ENCODE measurements around the gene B4GALT7.
"Not testable (repeated sequence)": the region's sequence is repeated elsewhere in the genome, so short reads cannot be mapped to it uniquely, and the experiment has no call there.

Gene B4GALT7, protein sequence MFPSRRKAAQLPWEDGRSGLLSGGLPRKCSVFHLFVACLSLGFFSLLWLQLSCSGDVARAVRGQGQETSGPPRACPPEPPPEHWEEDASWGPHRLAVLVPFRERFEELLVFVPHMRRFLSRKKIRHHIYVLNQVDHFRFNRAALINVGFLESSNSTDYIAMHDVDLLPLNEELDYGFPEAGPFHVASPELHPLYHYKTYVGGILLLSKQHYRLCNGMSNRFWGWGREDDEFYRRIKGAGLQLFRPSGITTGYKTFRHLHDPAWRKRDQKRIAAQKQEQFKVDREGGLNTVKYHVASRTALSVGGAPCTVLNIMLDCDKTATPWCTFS

DNA sequence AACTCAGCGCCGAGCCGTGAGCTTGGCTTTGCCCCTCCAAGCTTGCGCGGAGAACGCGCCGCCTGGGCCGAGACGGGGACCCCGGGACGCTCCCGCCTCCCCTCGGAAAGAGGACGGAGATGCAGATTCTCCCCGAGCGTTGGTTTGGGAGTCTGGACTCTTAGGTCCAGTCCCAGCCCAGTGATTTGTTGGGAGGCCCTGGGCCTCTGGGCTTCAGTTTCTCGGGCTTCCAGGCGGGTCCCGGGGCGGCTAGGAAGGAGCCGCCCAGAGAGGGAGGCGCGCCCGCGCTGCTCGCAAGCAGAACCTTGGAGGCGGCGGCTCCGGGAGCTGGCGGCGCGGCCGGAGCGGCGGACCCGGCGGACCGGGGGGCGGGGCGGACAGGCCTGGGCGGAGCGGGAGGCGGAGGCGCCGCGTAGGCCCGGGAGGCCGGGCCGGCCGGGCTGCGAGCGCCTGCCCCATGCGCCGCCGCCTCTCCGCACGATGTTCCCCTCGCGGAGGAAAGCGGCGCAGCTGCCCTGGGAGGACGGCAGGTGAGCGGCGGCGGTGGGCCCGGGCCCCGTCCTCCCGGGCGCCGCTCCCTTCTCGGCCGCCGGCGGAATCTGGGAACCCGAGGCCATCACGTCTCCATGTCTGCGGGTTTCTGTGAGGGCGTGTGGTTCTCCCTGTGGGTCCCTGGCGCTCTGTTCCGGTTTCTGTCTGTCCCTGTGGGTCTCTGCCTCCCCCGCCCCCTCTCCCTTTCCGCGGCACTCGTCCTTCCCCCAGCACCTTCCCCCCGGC is at the start of gene B4GALT7:
Gene B4GALT7, plus strand, starts transcription at position 402 of the 777 bp plus-strand sequence. Its CDS starts 79 bp downstream, at position 481.
- peak; percentile 72 for DNase-seq (ENCODE audit: low spot score)

GRCh38 chr5:177552839-177553455 is 47.0 kb upstream of the B4GALT7 start:
- DNase-seq (ENCODE audit: low spot score), result no peak

GRCh38 chr5:177553671-177554429 is 46.1 kb upstream of the B4GALT7 start:
- DNase-seq (ENCODE audit: low spot score), result peak; percentile 32

- peak; percentile 95 for DNase-seq (ENCODE audit: low spot score)
These were observed 45.3 kb upstream of the B4GALT7 start, which contains the start of gene FAM193B for GRCh38 chr5:177554474-177555111. Gene FAM193B (minus strand): TSS chr5:177554563. CDS start chr5:177554458, 105 bp downstream.

DNA sequence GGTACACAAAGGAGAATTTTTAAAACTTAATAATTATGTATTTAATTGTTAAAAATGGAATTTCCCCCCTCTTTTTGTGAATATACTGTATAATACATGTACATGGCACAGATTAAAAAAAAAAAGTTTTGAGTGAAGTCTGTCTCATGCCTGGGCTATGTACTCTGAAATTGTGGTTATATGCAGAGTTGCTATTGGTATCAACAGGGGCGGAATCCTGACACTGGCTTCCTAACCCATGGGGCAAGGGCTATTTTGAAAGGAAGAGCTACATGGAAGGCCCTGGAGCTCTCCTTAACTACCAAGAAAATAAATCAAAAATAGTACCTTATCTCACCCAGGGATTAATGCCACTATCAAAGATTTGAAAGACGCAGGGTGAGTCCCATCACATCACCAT is 44.7 kb upstream of the B4GALT7 start:
- DNase-seq (ENCODE audit: low spot score), result no peak

- no peak for DNase-seq (ENCODE audit: low spot score)
These were observed 44.3 kb upstream of the B4GALT7 start for GRCh38 chr5:177555665-177556064.

DNA sequence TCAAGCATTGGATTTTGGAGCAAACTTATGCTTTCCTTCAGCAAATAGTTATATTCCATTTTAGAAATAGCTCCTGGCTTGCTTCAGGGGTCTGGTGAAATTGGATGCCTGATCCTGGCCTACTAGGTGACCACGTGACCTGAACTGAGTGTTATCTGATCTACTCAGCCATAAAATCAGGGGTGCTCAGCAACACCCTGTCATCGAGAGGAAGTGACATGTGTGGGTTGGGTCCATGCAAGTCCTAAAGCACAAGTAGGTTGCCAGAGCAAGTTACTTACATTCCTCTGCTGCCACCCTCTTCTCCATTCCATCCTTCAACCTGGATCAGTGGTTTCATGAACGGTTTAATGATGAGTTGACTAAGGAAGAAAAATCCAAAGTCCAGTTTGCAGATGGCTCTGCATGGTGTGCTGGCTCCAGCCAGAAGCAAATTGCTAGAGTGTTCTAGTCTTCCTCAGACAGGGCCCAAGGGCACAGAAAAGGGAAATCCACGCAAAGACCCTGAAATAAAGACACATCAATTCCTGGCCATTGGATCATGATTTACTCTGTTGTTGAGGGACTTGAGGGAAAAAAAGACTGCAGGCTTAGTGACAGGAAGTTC is 42.8 kb upstream of the B4GALT7 start:
- DNase-seq (ENCODE audit: low spot score), result no peak

DNA sequence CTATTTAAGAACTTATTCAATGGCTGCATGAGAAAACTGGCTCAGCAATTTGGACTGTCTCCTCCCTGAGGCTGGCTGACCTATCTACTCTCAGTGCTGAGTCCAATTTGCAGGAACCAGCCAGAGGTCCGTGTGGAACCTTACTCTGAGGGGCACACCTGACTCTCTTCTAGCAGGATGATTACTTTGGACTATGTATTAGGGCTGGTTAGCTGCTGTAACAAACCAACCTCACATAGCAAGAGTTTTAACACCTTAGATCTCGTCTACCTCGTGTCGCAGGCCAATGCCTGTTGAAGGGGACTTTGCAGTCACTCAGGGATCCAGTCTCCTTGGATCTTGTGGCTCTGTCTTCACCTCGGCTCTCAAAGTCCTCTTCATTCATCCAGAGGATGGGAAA is 42.1 kb upstream of the B4GALT7 start:
- no peak for DNase-seq (ENCODE audit: low spot score)

DNA sequence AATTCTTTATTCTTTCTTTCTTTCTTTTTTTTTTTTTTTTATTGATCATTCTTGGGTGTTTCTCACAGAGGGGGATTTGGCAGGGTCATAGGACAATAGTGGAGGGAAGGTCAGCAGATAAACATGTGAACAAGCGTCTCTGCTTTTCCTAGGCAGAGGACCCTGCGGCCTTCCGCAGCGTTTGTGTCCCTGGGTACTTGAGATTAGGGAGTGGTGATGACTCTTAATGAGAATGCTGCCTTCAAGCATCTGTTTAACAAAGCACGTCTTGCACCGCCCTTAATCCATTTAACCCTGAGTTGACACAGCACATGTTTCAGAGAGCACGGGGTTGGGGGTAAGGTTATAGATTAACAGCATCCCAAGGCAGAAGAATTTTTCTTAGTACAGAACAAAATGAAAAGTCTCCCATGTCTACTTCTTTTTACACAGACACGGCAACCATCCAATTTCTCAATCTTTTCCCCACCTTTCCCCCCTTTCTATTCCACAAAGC is 40.4 kb upstream of the B4GALT7 start:
- DNase-seq (ENCODE audit: low spot score), result not testable (repeated sequence)

- DNase-seq (ENCODE audit: low spot score), result no peak
These were observed 34.9 kb upstream of the B4GALT7 start for GRCh38 chr5:177565046-177565445.

- no peak for DNase-seq (ENCODE audit: low spot score)
These were observed 31.6 kb upstream of the B4GALT7 start for GRCh38 chr5:177568326-177568725.

GRCh38 chr5:177569894-177570293 is 30.0 kb upstream of the B4GALT7 start:
- DNase-seq (ENCODE audit: low spot score), result no peak

- no peak for DNase-seq (ENCODE audit: low spot score)
These were observed 24.4 kb upstream of the B4GALT7 start for GRCh38 chr5:177575488-177575887.

DNA sequence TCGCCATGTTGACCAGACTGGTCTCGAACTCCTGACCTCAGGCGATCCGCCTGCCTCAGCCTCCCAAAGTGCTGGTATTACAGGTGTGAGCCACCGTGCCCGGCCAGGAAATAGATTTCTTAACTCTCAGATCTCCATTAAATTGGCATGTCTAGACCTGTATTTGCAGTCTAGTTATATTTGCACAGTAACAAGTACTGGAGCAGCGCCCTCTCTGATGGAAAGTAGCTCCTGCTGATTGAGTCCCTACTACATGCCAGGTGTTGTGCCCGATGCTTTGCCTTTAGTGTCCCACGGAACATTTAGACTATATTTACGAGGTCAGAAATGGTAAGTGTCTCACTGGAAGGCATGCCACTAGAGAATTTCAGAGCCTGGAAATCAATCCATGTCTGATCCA is 23.8 kb upstream of the B4GALT7 start:
- no peak for DNase-seq (ENCODE audit: low spot score)

DNA sequence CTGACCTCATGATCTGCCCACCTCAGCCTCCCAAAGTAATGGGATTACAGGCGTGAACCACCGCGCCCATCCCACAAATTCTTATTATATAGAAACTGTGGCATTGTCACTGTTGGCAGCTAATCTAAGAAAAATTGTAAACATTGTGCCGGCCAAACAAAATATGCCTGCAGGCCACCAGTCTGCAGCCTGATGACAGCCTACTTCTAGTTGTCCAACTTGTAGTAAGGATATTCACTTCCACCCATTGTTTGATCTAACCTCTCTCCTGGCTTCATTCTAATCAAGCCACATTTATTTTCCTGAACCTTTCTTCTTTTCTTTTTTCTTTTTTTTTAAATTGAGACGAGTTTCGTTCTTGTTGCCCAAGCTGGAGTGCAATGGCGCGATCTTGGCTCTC is 21.6 kb upstream of the B4GALT7 start:
- DNase-seq (ENCODE audit: low spot score), result no peak

DNA sequence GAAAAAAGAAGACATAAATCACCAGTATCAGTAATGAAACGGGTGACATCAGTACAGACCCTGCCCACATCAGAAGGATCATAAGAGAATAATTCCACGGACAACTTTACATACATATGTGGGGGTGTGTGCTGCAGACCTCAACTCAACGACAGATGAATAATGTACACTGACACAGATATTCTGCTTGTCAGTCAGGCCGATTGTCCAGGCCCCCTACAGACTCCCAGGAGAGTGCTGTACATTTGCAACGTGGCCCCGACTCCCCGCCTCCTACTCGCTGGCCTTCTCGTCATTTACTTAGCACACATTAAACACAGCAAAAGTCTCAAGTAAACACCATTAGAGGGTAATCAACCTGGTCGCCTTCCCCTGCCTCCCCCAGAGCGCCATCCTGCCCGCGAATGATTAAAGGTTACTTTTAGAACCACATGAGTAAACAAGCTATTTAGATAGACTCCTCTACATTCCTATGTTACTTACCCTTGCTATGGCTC is 11.5 kb upstream of the B4GALT7 start:
- no peak for DNase-seq (ENCODE audit: low spot score)

DNA sequence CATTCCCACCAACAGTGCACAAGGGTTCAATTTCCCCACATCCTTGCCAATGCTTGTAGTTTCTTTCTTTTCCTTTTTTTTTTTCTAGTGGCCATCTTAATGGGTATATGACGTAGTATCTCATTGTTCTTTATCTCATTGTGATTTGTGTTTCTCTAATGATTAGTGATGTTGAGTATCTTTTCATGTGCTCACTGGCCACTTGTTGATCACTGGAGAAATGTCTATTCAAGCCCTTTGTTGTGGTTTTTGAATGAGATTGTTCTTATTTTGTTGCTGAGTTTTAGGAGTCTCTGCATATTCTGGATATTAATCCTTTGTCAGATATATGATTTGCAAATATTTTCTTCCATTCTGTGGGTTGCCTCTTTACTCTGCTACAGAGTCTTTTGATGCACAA is 9.5 kb upstream of the B4GALT7 start:
- no peak for DNase-seq (ENCODE audit: low spot score)

DNA sequence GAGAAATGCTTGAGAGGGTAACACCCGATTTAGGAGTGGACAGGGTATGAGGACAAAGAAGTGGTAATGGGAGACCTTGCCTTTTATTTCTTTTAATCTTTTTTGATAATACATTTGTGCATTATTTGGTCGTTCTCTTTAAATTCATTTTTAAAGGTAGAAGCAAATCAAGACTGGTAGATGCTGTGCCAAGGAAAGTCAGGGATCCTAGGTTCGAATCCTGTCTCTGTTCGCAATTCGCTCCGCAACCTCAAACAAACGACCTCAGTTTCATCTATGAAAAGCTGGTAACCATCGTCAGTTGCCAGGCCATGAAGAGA is 8.3 kb upstream of the B4GALT7 start:
- DNase-seq (ENCODE audit: low spot score), result no peak

GRCh38 chr5:177592010-177592834 is 7.7 kb upstream of the B4GALT7 start, which contains the start of gene TMED9:
Gene TMED9 (plus strand): TSS chr5:177592203. CDS start chr5:177592215, 12 bp downstream.
- DNase-seq (ENCODE audit: low spot score), result peak; percentile 89

- no peak for DNase-seq (ENCODE audit: low spot score)
These were observed 7.0 kb upstream of the B4GALT7 start for GRCh38 chr5:177592905-177593304.
